Karpas-422 (cell line): ENCODE results near the gene ZNF212. TPM values are rescaled to one million over a fixed set of nuclear protein-coding genes. Genes with fewer than 3 reads are reported as not detected.

Experiments
- DNase-seq: peaks from one replicate; pipeline ENCODE4 v3.0.0-alpha.2; 2015
- H2AFZ ChIP-seq: fragments of 200-600 bp; sonication (generic); 2 replicates; pipeline ENCODE4 v1.6.1; 2014; ENCODE audit warnings: antibody characterized with exemption, low read length, mixed read lengths
- H3K27ac ChIP-seq: fragments of 200-600 bp; sonication (generic); 2 replicates; pipeline ENCODE4 v1.5.1; 2014; ENCODE audit warnings: mild to moderate bottlenecking, low read length, moderate library complexity
- H3K27me3 ChIP-seq: fragments of 200-600 bp; sonication (generic); 2 replicates; pipeline ENCODE4 v1.6.1; 2014; ENCODE audit warnings: low read length, mixed read lengths
- H3K36me3 ChIP-seq: fragments of 200-600 bp; sonication (generic); 2 replicates; pipeline ENCODE4 v1.6.1; 2014; ENCODE audit warnings: low read length, mixed read lengths; ENCODE audit not compliant: insufficient read depth
- H3K4me1 ChIP-seq: fragments of 200-600 bp; sonication (generic); 2 replicates; pipeline ENCODE4 v1.6.1; 2014; ENCODE audit warnings: mild to moderate bottlenecking, low read length, mixed read lengths
- H3K4me2 ChIP-seq: fragments of 200-600 bp; sonication (generic); 2 replicates; pipeline ENCODE4 v1.6.1; 2014; ENCODE audit warnings: low read length, low read depth, mild to moderate bottlenecking; ENCODE audit not compliant: poor library complexity, severe bottlenecking
- H3K4me3 ChIP-seq: fragments of 200-600 bp; sonication (generic); 2 replicates; pipeline ENCODE4 v1.5.1; 2014; ENCODE audit warnings: mild to moderate bottlenecking, antibody characterized with exemption, low read length, mixed read lengths
- H3K79me2 ChIP-seq: fragments of 200-600 bp; sonication (generic); 2 replicates; pipeline ENCODE4 v1.6.1; 2014; ENCODE audit warnings: mild to moderate bottlenecking, low read length, mixed read lengths
- H3K9ac ChIP-seq: fragments of 200-600 bp; sonication (generic); 2 replicates; pipeline ENCODE4 v1.6.0; 2014; ENCODE audit warnings: low read length
- H3K9me2 ChIP-seq: fragments of 200-600 bp; sonication (generic), shearing (Covaris generic); replicated peaks from 2 replicates; pipeline ENCODE4 v1.6.0; 2014; ENCODE audit warnings: mild to moderate bottlenecking, low read length, moderate library complexity; ENCODE audit not compliant: insufficient read depth
- H3K9me3 ChIP-seq: fragments of 300-700, 200-600 bp; sonication (generic); 2 replicates; pipeline ENCODE4 v1.6.1; 2014; ENCODE audit warnings: low read length, mixed read lengths
- H4K20me1 ChIP-seq: fragments of 200-600 bp; sonication (generic); 2 replicates; pipeline ENCODE4 v1.6.1; 2014; ENCODE audit warnings: mild to moderate bottlenecking, antibody characterized with exemption, low read length, low read depth; ENCODE audit not compliant: insufficient read depth
- total RNA-seq: library from RNA; depleted of rRNA; stranded (reverse); fragments of >200 nt; shearing (Covaris generic); gene quantifications from 2 replicates; pipeline ENCODE4 v1.2.3, GENCODE V29; 2014; ENCODE audit warnings: low replicate concordance

The ZNF212 gene
- total RNA-seq, 1 experiment from 2014 or later = 3.5 TPM

DNA sequence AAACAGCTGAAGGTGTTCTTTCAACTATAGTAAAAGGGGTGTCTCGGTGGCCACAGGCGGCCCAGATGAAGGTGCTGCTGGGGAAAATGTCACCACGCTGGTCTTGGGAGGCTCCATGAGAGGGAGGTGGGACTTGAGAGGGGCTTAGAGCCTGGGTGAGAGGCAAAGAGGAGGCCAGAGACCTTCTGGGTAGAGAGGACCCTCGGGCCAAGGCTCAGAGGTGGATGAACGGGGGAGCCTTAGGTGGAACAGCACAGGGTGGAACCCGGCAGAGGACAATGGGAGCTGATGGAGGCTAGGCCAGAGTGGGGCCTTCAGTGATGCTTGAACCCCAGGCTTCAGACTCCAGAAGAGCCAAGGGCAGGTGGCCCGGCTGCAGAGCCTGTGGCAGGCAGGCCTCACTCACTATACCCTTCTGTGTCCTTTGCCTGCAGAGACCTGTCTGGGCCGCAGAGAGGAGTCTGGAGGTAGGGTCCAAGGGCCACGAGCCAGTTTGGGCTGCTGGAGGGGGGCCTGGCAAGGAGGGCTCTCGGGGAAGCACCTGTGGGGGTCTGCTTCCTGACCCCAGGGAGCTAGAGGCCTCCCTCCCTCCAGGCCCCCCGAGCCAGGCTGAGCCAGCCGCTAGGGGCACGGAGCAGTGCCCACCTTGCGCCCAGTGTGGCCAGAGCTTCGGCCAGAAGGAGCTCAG, 54.6 kb downstream of the ZNF212 start:
- no peaks in the 10 kb centered on the region for H3K79me2 ChIP-seq
- peaks cover 13% of the 10 kb centered on the region; the same call in 1 of the 2 replicates for H3K36me3 ChIP-seq
- H3K27me3 ChIP-seq = no peaks in the 10 kb centered on the region
- H3K27ac ChIP-seq = no peak overlapping the region
- H3K9ac ChIP-seq = no peak overlapping the region
- no peak overlapping the region for H3K4me2 ChIP-seq
- no peaks in the 10 kb centered on the region for H3K9me3 ChIP-seq
- peaks cover 41% of the 10 kb centered on the region for H3K4me1 ChIP-seq
- H4K20me1 ChIP-seq = no peaks in the 10 kb centered on the region
- H3K4me3 ChIP-seq = no peak overlapping the region
- no peaks in the 10 kb centered on the region for H3K9me2 ChIP-seq
- no peak for DNase-seq
- H2AFZ ChIP-seq = no peak overlapping the region

DNA sequence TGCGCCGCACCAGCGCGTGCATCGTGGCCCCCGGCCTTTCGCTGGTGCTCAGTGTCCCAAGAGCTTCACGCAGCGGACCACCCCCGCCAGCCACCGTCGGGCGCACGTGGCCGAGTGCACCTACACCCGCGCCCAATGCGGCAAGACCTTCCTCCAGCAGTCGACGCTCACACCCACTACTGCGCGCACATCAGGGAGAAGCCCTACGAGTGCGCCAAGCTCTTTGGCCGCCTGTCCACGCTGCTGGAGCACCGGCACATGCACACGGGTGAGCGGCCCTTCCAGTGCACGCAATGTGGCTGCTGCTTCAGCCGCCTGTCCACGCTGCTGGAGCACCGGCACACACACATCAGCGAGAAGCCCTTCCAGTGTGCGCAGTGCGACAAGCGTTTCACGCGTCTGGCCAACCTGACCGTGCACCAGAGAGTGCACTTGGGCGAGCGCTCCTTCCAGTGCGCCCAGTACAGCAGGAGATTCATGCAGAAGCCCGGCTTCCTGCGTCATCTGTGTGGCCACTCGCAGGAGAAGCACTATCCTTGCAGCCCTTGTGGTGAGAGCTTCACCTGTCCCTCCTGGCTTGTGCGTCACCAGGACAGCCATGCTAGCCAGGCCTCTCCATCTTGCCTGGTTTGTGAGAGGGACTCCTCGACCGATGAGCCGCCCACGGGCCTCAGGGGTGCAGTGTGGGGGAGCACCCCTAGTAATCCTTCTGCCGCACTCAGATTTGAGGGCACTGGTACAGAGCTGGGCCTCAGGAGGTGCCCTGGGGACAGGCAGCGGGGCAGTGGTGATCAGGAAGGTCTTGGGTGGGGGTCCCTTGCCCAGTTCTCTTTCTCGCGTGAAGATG, 55.4 kb downstream of the ZNF212 start:
- no peak overlapping the region for H3K9ac ChIP-seq
- no peaks in the 10 kb centered on the region for H3K9me3 ChIP-seq
- H3K36me3 ChIP-seq = peaks cover 13% of the 10 kb centered on the region; the same call in 1 of the 2 replicates
- H3K27me3 ChIP-seq = no peaks in the 10 kb centered on the region
- no peaks in the 10 kb centered on the region for H4K20me1 ChIP-seq
- no peak overlapping the region for H2AFZ ChIP-seq
- no peaks in the 10 kb centered on the region for H3K79me2 ChIP-seq
- no peak overlapping the region for H3K4me3 ChIP-seq
- H3K9me2 ChIP-seq = no peaks in the 10 kb centered on the region
- no peak overlapping the region for H3K27ac ChIP-seq
- peaks cover 33% of the 10 kb centered on the region for H3K4me1 ChIP-seq
- H3K4me2 ChIP-seq = no peak overlapping the region
- DNase-seq = no peak

DNA sequence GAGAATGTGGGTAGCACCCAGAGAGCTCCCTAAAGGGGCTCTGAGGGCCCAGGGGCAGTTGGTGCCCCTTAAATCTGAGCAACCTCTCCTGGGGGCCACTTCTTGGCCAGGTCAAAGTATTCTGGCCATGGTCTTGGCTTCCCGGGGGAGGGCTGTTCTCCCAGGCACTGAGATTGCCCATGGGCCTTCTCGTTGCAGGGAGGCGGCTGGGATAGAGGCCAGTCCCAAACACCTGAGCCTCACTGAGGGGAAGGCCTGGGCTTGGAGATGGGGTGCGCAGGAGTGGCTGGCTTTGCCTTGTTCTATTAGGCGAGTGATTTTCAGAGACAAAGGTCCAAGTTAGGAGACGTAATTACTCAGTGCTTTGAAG, 56.0 kb downstream of the ZNF212 start:
- Histone ChIP-seq H3K79me2 (no peaks in the 10 kb centered on the region), H3K27ac (no peak overlapping the region), H3K9me3 (no peaks in the 10 kb centered on the region), H3K9ac (no peak overlapping the region), H4K20me1 (no peaks in the 10 kb centered on the region), H3K36me3 (peaks cover 13% of the 10 kb centered on the region; the same call in 1 of the 2 replicates), H2AFZ (no peak overlapping the region), H3K4me3 (no peak overlapping the region), H3K4me2 (no peak overlapping the region), H3K4me1 (peaks cover 27% of the 10 kb centered on the region), H3K27me3 (no peaks in the 10 kb centered on the region), H3K9me2 (no peaks in the 10 kb centered on the region)
- DNase-seq = no peak

DNA sequence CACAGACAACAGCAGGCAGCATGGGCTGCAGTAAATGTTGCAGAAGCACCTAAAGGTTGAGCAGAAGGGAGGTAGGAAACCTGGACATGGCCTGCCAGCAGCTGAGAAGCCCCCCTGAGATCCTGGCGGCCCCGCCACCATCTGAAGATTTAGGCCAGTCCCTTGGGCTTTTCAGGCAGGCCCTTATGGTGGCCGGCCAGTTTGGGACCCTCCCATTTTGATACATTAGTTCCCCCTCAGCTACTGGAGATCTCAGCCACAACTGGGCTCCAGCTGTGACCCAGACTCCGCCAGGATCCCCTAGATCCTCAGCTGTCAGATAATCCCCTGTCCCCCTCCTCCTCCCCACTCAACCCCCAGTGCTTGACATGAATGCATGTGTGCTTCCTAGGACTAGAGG, 56.9 kb downstream of the ZNF212 start:
- Histone ChIP-seq H3K79me2 (no peaks in the 10 kb centered on the region), H3K27me3 (no peaks in the 10 kb centered on the region), H3K27ac (no peak overlapping the region), H3K36me3 (peaks cover 13% of the 10 kb centered on the region; the same call in 1 of the 2 replicates), H3K4me1 (peaks cover 18% of the 10 kb centered on the region), H3K4me2 (no peak overlapping the region), H3K9me3 (no peaks in the 10 kb centered on the region), H3K9me2 (no peaks in the 10 kb centered on the region), H4K20me1 (no peaks in the 10 kb centered on the region), H3K4me3 (no peak overlapping the region), H3K9ac (no peak overlapping the region), H2AFZ (no peak overlapping the region)
- DNase-seq = no peak

DNA sequence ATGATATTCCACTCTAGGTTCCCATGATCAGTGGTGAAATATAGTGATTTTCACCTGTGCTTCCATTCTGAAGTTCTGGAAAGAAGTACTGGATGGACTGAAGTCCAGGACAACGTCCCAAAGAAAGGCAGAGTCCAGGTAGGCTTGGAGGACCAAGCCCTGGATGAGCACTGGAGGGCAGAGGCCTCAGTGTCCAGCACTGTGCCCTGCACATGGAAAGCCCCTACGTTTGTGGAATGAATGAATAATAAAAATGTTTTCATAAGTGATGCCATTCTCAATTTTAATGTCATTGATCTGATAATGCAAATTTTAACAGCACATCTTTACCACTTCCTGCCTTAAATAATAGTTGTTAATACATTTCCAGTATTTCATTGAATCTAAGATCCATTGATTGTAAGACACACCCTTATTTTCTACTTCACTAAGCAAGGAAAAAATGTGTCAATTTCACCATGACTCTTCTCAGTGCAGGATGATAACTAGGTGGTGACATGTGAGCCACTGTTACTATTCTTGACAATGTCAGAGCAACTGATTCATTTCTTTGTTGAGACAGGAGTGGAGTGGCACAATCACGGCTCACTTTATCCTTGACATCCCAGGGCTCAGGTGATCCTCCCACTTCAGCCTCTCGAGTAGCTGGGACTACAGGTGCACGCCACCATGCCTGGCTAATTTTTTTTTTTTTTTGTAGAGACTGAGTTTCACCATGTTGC, 57.7 kb downstream of the ZNF212 start:
- no peak overlapping the region for H3K27ac ChIP-seq
- H3K4me2 ChIP-seq = no peak overlapping the region
- H3K4me3 ChIP-seq = no peak overlapping the region
- H3K4me1 ChIP-seq = peaks cover 10% of the 10 kb centered on the region
- no peaks in the 10 kb centered on the region for H3K27me3 ChIP-seq
- no peaks in the 10 kb centered on the region for H3K9me2 ChIP-seq
- no peak overlapping the region for H3K9ac ChIP-seq
- no peak for DNase-seq
- no peaks in the 10 kb centered on the region for H3K79me2 ChIP-seq
- no peaks in the 10 kb centered on the region for H3K9me3 ChIP-seq
- H4K20me1 ChIP-seq = no peaks in the 10 kb centered on the region
- H3K36me3 ChIP-seq = peaks cover 13% of the 10 kb centered on the region; the same call in 1 of the 2 replicates
- H2AFZ ChIP-seq = no peak overlapping the region

DNA sequence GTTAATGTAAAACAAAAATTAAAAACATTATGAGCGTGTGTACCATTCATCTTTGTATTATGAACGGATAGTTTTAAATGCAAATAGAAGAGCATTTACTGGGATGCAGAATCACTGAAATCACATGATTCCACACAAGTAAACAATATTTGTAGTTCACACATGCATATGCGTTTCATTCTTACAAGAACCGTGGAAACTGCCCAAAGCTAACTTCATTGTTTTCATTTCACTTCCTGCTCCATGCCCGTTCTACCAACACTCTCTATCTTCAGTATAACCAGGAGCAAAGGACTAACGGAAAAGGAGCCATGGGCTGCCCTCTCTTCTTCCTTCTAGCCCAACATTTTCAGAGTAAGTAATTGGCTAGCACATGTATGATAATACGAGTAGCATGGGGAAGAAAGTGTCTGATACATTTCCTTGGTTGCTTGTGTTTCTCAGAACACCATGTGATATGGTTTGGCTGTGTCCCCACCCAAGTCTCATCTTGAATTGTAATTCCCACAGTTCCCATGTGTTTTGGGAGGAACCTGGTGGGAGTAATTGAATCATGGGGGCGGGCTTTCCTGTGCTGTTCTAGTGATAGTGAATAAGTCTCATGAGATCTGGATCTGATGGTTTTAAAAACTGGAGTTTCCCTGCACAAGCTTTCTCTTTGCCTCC, 61.3 kb downstream of the ZNF212 start:
- Histone ChIP-seq H4K20me1 (no peaks in the 10 kb centered on the region), H3K27ac (no peak overlapping the region), H3K9ac (no peak overlapping the region), H3K4me3 (no peak overlapping the region), H3K4me2 (no peak overlapping the region), H3K9me2 (no peaks in the 10 kb centered on the region), H2AFZ (no peak overlapping the region; the same call in 1 of the 2 replicates), H3K36me3 (peaks cover 6% of the 10 kb centered on the region; the same call in 1 of the 2 replicates), H3K4me1 (peaks cover 5% of the 10 kb centered on the region; the same call in 1 of the 2 replicates), H3K79me2 (no peaks in the 10 kb centered on the region), H3K9me3 (no peaks in the 10 kb centered on the region), H3K27me3 (no peaks in the 10 kb centered on the region)
- DNase-seq = no peak

DNA sequence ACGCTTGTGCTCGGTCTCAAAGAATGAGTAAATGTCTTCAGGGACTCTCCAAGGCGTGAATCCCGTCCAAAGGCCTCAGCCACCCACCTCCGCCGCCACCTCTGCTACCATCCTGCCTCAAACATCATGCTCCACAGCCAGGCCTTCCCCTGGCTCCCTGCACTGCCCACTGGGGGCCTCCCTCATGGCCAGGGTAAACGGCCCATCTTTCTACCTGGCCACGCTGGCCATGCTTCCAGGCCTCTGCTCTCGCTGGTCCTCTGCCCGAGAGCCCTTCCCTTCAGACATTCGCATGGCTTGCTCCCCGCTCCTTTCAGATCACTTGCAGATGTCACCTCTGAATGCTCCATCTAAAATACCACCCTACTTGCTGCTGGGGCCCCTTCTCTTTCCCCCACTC, 62.8 kb downstream of the ZNF212 start:
- no peaks in the 10 kb centered on the region for H3K9me2 ChIP-seq
- DNase-seq = no peak
- H3K36me3 ChIP-seq = peaks cover 2% of the 10 kb centered on the region; the same call in 1 of the 2 replicates
- H3K4me1 ChIP-seq = peaks cover under 1% of the 10 kb centered on the region; the same call in 1 of the 2 replicates
- H3K27me3 ChIP-seq = no peaks in the 10 kb centered on the region
- H2AFZ ChIP-seq = no peak overlapping the region
- no peaks in the 10 kb centered on the region for H3K9me3 ChIP-seq
- no peaks in the 10 kb centered on the region for H4K20me1 ChIP-seq
- H3K4me3 ChIP-seq = no peak overlapping the region
- H3K27ac ChIP-seq = no peak overlapping the region
- H3K4me2 ChIP-seq = no peak overlapping the region
- no peaks in the 10 kb centered on the region for H3K79me2 ChIP-seq
- no peak overlapping the region for H3K9ac ChIP-seq
